HUES48 (cell line): ENCODE data around the gene CDK6.
A peak's percentile ranks its signal among the peaks of the same experiment; 100 is the strongest.

Source experiments
- H3K27ac ChIP-seq: one replicate; pipeline ENCODE4 v1.7.0; 2013; ENCODE audit warnings: low read depth, low read length, inconsistent platforms
- H3K27me3 ChIP-seq: 2 replicates; pipeline ENCODE4 v1.6.1; 2013; ENCODE audit warnings: mild to moderate bottlenecking, low read length; ENCODE audit not compliant: control insufficient read depth, insufficient read depth
- H3K36me3 ChIP-seq: 2 replicates; pipeline ENCODE4 v1.6.1; 2013; ENCODE audit warnings: low read length; ENCODE audit not compliant: control insufficient read depth, insufficient read depth
- H3K4me1 ChIP-seq: 2 replicates; pipeline ENCODE4 v1.6.1; 2013; ENCODE audit warnings: mild to moderate bottlenecking, low read length; ENCODE audit not compliant: control insufficient read depth, insufficient read depth
- H3K4me3 ChIP-seq: 2 replicates; pipeline ENCODE4 v1.5.1; 2013; ENCODE audit warnings: mild to moderate bottlenecking, low read depth, low read length
- H3K9ac ChIP-seq: 2 replicates; pipeline ENCODE4 v1.6.1; 2013; ENCODE audit warnings: mild to moderate bottlenecking, low read depth, low read length, moderate library complexity
- H3K9me3 ChIP-seq: 2 replicates; pipeline ENCODE4 v1.6.1; 2013; ENCODE audit warnings: low read length; ENCODE audit not compliant: control insufficient read depth, insufficient read depth

The CDK6 gene

DNA sequence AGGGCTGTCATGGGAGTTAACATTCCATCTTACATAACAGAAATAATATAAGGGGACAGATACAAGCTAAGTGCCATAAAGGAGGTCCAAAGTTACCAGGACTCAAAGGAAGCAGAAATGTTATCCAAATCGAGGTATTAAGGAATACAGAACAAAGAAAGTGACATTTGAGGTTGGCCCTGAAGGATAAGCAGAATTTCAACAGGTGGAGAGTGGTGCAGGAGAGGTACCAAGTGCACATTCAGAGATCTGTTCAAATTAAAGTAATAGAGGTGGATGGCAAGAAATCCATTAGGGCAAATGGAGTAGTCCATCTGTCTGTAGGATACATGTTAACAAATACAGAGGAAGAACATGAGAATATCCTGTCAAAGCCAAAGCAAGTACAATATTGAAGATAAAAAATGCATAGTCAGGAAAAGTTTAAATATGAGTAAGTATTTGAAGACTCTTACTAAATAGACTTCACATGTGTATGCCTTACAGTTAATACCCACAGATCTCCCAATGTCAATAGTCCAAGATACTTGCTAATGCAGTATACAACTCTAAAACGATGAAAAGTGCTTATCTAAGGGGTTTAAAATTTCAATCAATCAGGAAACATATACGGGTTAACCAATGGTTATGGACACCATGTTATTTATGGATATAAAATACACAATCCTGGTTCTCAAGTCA is 10.0 kb downstream of the CDK6 start:
- no peak overlapping the region for H3K4me3 ChIP-seq
- H3K27me3 ChIP-seq: no peaks in the 10 kb centered on the region
- H3K36me3 ChIP-seq: no peaks in the 10 kb centered on the region
- H3K4me1 ChIP-seq: peaks cover 67% of the 10 kb centered on the region
- no peaks in the 10 kb centered on the region for H3K9me3 ChIP-seq
- H3K9ac ChIP-seq: no peak overlapping the region
- no peak overlapping the region for H3K27ac ChIP-seq

DNA sequence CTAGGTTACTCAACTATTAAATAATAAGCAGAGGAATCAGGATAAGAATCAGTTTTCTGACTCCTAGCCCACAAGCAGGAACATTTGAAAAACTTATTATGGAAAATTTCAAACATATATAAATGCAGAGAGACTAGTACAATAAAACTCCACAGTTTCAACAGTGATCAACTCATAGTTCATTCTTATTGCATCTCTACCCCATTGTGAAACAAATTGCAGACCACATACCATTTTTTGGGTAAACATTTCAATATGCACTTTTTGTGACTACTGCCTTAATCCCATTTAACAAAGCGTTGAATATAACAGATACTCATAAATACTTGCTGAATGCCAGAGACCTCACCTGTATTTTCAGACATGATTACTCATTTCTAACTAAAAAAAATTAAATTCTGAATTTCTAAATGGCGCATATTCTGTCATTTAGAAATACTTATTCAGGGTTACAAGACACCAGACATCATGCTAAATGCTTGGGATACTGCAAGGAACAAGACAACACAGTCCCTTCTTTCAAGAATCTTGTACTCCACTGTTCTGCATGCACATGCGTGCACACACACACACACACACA is 11.4 kb downstream of the CDK6 start:
- no peaks in the 10 kb centered on the region for H3K36me3 ChIP-seq
- H3K27ac ChIP-seq: no peak overlapping the region
- no peaks in the 10 kb centered on the region for H3K27me3 ChIP-seq
- peaks cover 61% of the 10 kb centered on the region for H3K4me1 ChIP-seq
- H3K4me3 ChIP-seq: no peak overlapping the region
- H3K9me3 ChIP-seq: no peaks in the 10 kb centered on the region
- H3K9ac ChIP-seq: no peak overlapping the region

DNA sequence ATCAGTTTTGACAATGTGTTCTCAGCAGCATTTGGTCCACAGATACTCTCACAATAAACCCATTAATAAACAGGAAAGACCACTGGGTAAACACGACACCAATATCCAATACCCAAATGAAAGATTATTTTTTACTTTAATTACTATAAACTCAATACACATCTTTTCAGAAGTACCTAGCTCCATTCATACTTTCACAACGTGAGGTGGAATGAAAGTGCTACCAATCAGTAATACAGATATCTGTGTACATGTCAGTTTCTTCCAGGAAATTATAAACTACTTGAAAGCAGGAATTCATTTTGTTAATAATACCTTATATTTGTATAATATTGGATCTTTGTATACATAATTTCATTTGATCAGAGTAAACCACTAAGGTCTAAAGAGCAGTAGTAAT is 11.9 kb downstream of the CDK6 start:
- Histone ChIP-seq H3K9ac (no peak overlapping the region), H3K27me3 (no peaks in the 10 kb centered on the region), H3K4me3 (no peak overlapping the region), H3K36me3 (no peaks in the 10 kb centered on the region), H3K27ac (no peak overlapping the region), H3K4me1 (peaks cover 56% of the 10 kb centered on the region), H3K9me3 (no peaks in the 10 kb centered on the region)

DNA sequence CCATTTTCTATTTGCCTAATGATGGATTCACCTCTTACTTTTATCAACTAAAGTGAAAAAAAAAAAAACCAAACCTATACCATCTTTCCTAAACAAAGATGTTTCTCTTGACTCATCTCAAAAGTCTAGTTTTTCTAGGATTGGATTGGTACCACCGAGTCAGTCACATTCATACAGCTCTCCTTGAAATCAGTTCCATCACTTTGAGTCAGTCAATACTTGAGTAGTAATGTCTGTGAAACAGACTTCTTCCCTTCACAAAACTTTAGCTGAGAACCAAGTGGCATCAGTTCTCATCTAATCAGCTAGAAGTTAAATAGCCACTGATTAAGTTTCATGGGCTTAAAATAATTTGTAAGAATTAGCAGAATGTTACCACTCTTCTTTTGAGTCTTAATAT is 13.3 kb downstream of the CDK6 start:
- Histone ChIP-seq H3K36me3 (no peaks in the 10 kb centered on the region), H3K9ac (no peak overlapping the region), H3K4me3 (no peak overlapping the region), H3K27me3 (no peaks in the 10 kb centered on the region), H3K4me1 (peaks cover 56% of the 10 kb centered on the region), H3K27ac (no peak overlapping the region), H3K9me3 (no peaks in the 10 kb centered on the region)

DNA sequence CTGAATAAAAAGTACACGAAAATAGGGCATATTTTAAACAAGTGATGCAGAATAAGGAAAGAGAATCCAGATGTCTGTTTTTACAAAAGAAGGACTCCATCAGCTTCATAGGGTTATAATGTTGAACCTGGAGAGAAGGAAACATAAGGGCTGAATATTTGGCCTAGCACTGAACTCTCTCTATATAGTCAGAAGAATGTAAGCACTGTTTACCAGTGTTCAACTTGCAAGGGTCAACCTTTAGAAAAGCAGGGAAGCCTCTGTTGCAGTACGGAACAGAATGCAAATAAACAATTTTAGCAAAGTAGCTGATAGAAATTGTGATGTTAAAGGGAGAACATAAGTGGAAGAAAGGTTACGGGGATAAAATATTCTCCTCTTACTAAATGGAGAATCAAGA is 16.2 kb downstream of the CDK6 start:
- Histone ChIP-seq H3K27me3 (no peaks in the 10 kb centered on the region), H3K9ac (no peak overlapping the region), H3K36me3 (no peaks in the 10 kb centered on the region), H3K9me3 (peaks cover 3% of the 10 kb centered on the region; the same call in 1 of the 2 replicates), H3K27ac (no peak overlapping the region), H3K4me1 (peaks cover 36% of the 10 kb centered on the region), H3K4me3 (no peak overlapping the region)

DNA sequence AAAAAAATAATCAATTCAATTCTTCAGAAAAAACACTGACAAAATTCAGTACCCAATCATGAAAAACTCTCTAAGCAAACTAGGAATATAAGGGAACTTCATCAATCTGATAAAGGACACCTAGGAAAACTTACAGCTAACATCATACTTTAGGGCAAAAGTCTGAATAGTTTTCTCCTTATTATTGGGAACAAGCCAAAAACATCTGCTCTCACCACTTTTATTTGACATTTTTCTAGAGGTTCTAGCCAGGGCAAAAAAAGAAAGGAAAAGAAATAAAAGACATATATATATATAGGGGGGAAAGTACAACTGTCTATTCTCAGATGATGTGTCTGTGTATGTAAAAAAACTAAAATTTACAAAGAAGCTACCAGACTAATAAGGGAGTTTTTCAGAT is 19.0 kb downstream of the CDK6 start:
- Histone ChIP-seq H3K9me3 (peaks cover 3% of the 10 kb centered on the region; the same call in 1 of the 2 replicates), H3K36me3 (no peaks in the 10 kb centered on the region), H3K27ac (no peak overlapping the region), H3K27me3 (no peaks in the 10 kb centered on the region), H3K4me1 (peaks cover 37% of the 10 kb centered on the region), H3K4me3 (no peak overlapping the region), H3K9ac (no peak overlapping the region)

DNA sequence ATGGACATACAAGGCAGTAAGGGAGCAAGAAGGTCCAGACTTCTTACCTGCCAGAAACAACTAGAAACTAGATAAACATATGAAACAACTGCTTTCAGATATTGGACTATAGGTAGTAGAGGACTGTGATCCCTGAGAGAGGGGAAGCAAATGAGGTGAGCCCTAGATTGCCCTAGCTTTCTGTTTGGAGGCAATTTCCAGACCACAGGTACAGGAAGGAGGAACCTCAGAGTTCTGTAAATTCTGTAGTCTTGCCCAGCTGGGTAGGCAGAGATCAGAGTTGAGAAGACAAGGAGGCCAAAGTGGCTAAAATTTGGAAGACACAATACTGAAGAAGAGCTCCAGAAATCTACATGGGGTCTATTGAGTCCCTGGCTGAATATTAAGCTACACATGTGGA is 21.0 kb downstream of the CDK6 start:
- no peak overlapping the region for H3K9ac ChIP-seq
- peaks cover 3% of the 10 kb centered on the region; the same call in 1 of the 2 replicates for H3K9me3 ChIP-seq
- no peak overlapping the region for H3K4me3 ChIP-seq
- H3K4me1 ChIP-seq: peaks cover 30% of the 10 kb centered on the region
- no peaks in the 10 kb centered on the region for H3K36me3 ChIP-seq
- no peak overlapping the region for H3K27ac ChIP-seq
- H3K27me3 ChIP-seq: no peaks in the 10 kb centered on the region

DNA sequence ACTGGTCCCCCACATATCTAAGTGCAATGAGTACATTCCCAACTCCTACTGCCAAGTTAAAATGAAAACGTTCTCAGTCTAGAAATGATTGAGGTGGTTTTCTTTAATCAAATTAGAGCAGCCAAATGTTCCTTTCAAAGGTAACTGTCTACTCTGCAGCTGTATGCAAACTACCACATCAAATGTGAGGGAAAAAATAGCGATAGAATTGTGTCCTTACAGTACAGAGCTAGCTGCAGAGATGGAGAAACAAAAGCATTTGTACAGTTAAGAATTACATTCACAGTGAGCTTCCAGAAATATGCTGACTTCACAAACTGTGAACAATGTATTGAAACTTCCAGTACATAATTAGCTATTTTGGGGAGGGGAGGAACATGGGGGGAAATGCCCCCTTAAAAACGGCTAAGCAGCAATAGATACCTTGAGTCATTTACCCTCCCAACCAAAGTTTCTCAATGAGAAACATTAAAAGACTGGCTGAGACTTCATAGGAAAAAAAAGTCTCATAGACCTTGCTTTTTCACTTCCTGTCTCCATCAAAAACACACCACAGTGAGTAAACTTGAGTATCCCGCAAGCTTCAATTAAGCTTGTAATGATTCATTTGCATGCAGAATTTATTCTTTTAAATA is 22.9 kb downstream of the CDK6 start:
- peaks cover 3% of the 10 kb centered on the region; the same call in 1 of the 2 replicates for H3K9me3 ChIP-seq
- H3K4me3 ChIP-seq: no peak overlapping the region; the same call in 1 of the 2 replicates
- no peaks in the 10 kb centered on the region for H3K27me3 ChIP-seq
- H3K9ac ChIP-seq: no peak overlapping the region
- peak overlapping the region; percentile 24 for H3K27ac ChIP-seq
- H3K36me3 ChIP-seq: no peaks in the 10 kb centered on the region
- H3K4me1 ChIP-seq: peaks cover 41% of the 10 kb centered on the region

DNA sequence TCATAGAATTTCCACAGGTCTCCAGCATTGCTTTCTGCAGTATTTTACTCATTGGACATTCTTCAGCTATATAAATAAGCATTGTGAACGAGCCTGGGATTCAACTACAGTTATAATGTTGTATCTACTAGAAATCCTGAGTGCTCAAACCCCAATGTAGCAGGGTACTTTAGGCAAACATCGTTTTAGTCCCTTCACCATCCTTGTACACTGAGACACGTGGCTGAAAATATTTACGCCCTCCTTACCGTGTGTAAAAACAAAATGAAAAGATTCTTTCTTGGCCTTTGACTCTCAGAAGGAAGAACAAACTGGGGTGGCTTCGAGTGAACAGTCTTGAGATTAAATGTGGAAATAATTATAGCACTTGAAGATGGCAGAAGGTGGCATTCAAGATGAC is 25.2 kb downstream of the CDK6 start:
- Histone ChIP-seq H3K27me3 (no peaks in the 10 kb centered on the region), H3K36me3 (no peaks in the 10 kb centered on the region), H3K9ac (no peak overlapping the region), H3K4me1 (peaks cover 40% of the 10 kb centered on the region), H3K9me3 (no peaks in the 10 kb centered on the region), H3K4me3 (no peak overlapping the region), H3K27ac (no peak overlapping the region)

DNA sequence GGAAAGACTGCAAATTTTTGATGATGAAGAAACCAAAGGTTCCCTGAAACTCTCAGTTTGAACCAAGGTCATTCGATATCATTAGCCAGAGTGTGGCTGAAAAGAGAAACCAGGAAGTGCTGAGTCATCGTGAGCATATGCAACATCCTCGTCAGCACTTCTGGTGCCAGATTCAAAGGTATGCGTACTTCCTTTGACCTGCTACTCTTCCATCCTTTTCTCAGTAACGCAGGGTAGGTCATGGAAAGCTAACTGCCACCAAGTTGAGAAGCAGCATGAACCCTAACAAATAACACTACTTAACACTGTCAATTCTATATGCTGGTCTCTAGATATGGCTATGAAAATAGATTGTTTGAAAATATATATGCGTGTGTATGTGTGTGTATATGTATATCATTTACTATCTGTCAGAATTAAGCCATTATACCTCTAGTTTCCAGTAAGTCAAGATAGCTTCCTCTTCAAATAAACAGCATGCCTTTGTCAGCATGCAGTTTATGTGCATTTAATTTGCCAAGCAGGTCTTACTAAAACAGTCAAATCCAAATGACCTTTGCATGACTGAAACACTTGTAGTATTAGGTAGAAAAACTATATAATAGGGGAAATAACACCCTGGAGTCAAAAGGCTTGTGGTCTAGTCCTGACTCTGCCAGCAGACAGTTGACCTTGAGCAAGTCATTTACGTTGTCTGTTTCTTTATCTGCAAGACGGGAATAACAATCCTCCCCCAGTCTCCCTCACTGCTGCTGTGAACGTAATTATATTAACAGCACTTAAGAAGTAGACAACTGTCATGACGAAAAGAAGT is 26.4 kb downstream of the CDK6 start:
- Histone ChIP-seq H3K9me3 (no peaks in the 10 kb centered on the region), H3K4me1 (peaks cover 40% of the 10 kb centered on the region), H3K9ac (0 out of 2 replicates have a peak overlapping the region, but pooled peaks have one; percentile 18), H3K4me3 (no peak overlapping the region), H3K27ac (peak overlapping the region; percentile 57), H3K27me3 (no peaks in the 10 kb centered on the region), H3K36me3 (no peaks in the 10 kb centered on the region)

DNA sequence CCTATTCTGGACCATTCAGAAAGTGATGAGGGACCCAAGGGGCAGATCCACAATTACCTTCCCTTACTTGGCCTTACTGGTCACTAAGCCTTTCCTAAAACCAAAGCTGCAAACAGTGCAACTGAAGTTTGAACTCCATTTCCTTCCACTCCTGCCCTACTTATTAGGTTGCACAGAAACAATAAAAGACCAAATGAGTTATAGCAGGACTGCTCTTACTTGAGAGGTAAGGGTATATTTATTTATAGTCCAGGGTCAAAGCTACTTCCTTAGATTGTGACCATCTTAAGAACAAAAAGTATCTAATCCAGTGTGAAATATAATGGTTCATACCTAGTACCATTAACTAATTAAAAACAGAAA is 27.0 kb downstream of the CDK6 start:
- H3K4me1 ChIP-seq: peaks cover 40% of the 10 kb centered on the region
- no peaks in the 10 kb centered on the region for H3K36me3 ChIP-seq
- no peak overlapping the region for H3K9ac ChIP-seq
- H3K27me3 ChIP-seq: no peaks in the 10 kb centered on the region
- no peaks in the 10 kb centered on the region for H3K9me3 ChIP-seq
- no peak overlapping the region for H3K4me3 ChIP-seq
- peak overlapping the region; percentile 57 for H3K27ac ChIP-seq
